ENCODE results near the gene TAS2R20. TPM values are rescaled to one million over a fixed set of nuclear protein-coding genes. Genes with fewer than 3 reads are reported as not detected.

The TAS2R20 gene
- total and polyA plus RNA-seq, 2 of the 8 experiments (the other 6 are each of a cell fraction or from before 2014, with no cell fraction given): 0.57 to 0.71 TPM

DNA sequence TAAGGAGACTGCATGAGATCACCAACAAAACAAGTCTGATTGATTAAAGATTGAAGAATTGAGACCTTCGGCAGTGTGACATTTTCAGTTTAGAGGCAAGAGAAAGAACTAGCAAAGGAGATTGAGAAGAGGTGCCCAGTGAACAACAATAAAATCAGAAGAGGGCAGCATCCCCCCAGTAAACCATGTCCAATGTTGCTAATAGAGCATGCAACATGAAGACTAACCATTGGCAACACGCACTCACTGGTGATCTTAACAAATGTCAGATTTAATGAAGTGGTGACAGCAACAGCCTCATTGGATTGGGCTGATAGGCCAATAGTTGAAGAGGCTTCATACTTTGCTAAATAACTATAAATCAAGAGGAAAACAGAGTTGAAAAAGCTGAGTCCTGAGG, 38.3 kb downstream of the TAS2R20 start:
- Histone ChIP-seq H4K8ac (ENCODE audit: extremely low read depth, insufficient read depth, low read length) (no peak overlapping the region), H3K56ac (replicated peaks; ENCODE audit: insufficient read length, low read depth, low read length) (no peak overlapping the region), H4K20me1 (replicated peaks in 1 of 2; ENCODE audit: control insufficient read depth in 1 of 2, insufficient read depth in 2 of 2, low read length in 2 of 2) (no peaks in the 10 kb centered on the region), H2AFZ (ENCODE audit: low read length) (no peak overlapping the region), H3K9ac (replicated peaks in 1 of 4; ENCODE audit: extremely low read depth in 1 of 4, low read depth in 3 of 4, low read length in 3 of 4) (no peak overlapping the region), H2BK20ac (ENCODE audit: low read length) (no peak overlapping the region), H3K36me3 (ENCODE audit: control insufficient read depth in 2 of 4, insufficient read depth in 4 of 4, low read length in 3 of 4) (no peaks in the 10 kb centered on the region), H2BK12ac (ENCODE audit: low read depth, low read length) (no peak overlapping the region), H3K4me2 (ENCODE audit: insufficient read depth in 1 of 2, low read depth in 2 of 2, low read length in 2 of 2) (no peak overlapping the region), H3K4ac (replicated peaks; ENCODE audit: insufficient read length, low read depth, low read length) (no peak overlapping the region), H3K27me3 (replicated peaks in 1 of 4; ENCODE audit: control insufficient read depth in 3 of 4, extremely low read depth in 1 of 4, insufficient read depth in 3 of 4, low read length in 3 of 4) (no peaks in the 10 kb centered on the region), H3K79me2 (ENCODE audit: control insufficient read depth in 1 of 2, insufficient read depth in 2 of 2, low read length in 2 of 2) (0 out of 4 replicates have a peak, but pooled peaks cover 0 to 3% of the 10 kb centered on the region in 2 experiments), H3K18ac (ENCODE audit: extremely low read depth, low read length) (no peak overlapping the region), H4K91ac (replicated peaks; ENCODE audit: insufficient read length, low read length) (no peak overlapping the region), H2AK5ac (ENCODE audit: low read depth, low read length) (no peak overlapping the region), H4K5ac (ENCODE audit: insufficient read length, low read depth, low read length) (no peak overlapping the region), H3K23me2 (ENCODE audit: low read depth, low read length) (no peaks in the 10 kb centered on the region), H2BK15ac (ENCODE audit: low read length) (no peak overlapping the region), H3K14ac (ENCODE audit: insufficient read length) (no peak overlapping the region), H3K9me3 (ENCODE audit: insufficient read depth in 2 of 2, low read depth in 1 of 2, low read length in 1 of 2) (peaks cover 0 to 2% of the 10 kb centered on the region in 2 experiments; a peak in 1 of 4 replicates), H3K79me1 (ENCODE audit: low read depth, low read length) (no peaks in the 10 kb centered on the region; the same call in 1 of the 2 replicates), H3K4me1 (replicated peaks in 1 of 4; ENCODE audit: control insufficient read depth in 3 of 4, insufficient read depth in 4 of 4, low read length in 3 of 4) (no peaks in the 10 kb centered on the region), H3K23ac (ENCODE audit: insufficient read length) (no peak overlapping the region), H2BK120ac (replicated peaks; ENCODE audit: low read depth, low read length) (no peak overlapping the region), H3K4me3 (ENCODE audit: extremely low read depth in 1 of 4, insufficient read depth in 2 of 4, low read depth in 3 of 4, low read length in 4 of 4) (no peak overlapping the region), H3K27ac (ENCODE audit: low read depth, low read length) (no peak overlapping the region), H2BK5ac (ENCODE audit: low read depth, low read length) (no peak overlapping the region)
- CTCF ChIA-PET (ENCODE audit: partially characterized antibody): interaction anchor here (0.9 to 1.0 kb wide), 2 partner anchors 10 to 66 kb away, joined by 3 read pairs; no protein-coding TSS in a partner anchor
- no peak for TF ChIP-seq JUN (IDR thresholded peaks at IDR 0.05; ENCODE audit: low read depth, low read length)
- TF ChIP-seq BRCA1 (IDR thresholded peaks at IDR 0.05; ENCODE audit: low read depth, low read length): no peak
- no peak for TF ChIP-seq TBP (IDR thresholded peaks at IDR 0.05; ENCODE audit: low read depth, low read length)
- no peak for TF ChIP-seq POU5F1 (IDR thresholded peaks at IDR 0.05; ENCODE audit: low read depth, low read length)
- TF ChIP-seq EZH2 (IDR thresholded peaks at IDR 0.05; ENCODE audit: low read depth, low read length, severe bottlenecking): no peak
- TF ChIP-seq RAD21 (IDR thresholded peaks at IDR 0.05 in 1 of 2, conservative IDR thresholded peaks at IDR 0.05 in 1 of 2; ENCODE audit: low read depth in 2 of 2, low read length in 2 of 2): peak; percentile 34 to 42; a peak in 3 of 4 replicates
- TF ChIP-seq BCL11A (IDR thresholded peaks at IDR 0.05; ENCODE audit: low read depth in 2 of 2, low read length in 2 of 2): no peak
- DNase-seq (ENCODE audit: low read depth in 1 of 2, low spot score in 2 of 2) (no peak), FAIRE-seq (no peak)
- POLR2A ChIA-PET (ENCODE audit: partially characterized antibody): no interaction called here
- 94% methylated on average over 2 of the region's 2 CpGs; no CpG with 5 or more reads in 1 of the 2 experiments for whole genome bisulfite sequencing, 2 experiments (ENCODE audit: extremely low coverage in 1 of 2, insufficient coverage in 1 of 2, insufficient read length in 1 of 2, insufficient replicate concordance in 2 of 2, low coverage in 1 of 2, low lambda C conversion rate in 2 of 2, missing lambda C conversion rate in 1 of 2)

Measured in H1 (cell line).